Left ventricle myocardium inferior (tissue), 1 donor: ENCODE data around the gene MMP12. TPM values are rescaled to one million over a fixed set of nuclear protein-coding genes. Genes with fewer than 3 reads are reported as not detected.

Experiments used
- DNase-seq: peaks from one replicate; pipeline ENCODE4 v3.0.0-alpha.2; 2020
- H3K27ac ChIP-seq: fragments of 200-600 bp; replicated peaks from 2 replicates; pipeline ENCODE4 v1.8.0; 2021
- H3K27me3 ChIP-seq: fragments of 200-600 bp; 2 replicates; pipeline ENCODE4 v1.8.0; 2021; ENCODE audit warnings: low read depth
- H3K36me3 ChIP-seq: fragments of 200-600 bp; 2 replicates; pipeline ENCODE4 v1.8.0; 2021
- H3K4me1 ChIP-seq: fragments of 200-600 bp; 2 replicates; pipeline ENCODE4 v1.8.0; 2021
- H3K4me3 ChIP-seq: fragments of 200-600 bp; 2 replicates; pipeline ENCODE4 v1.8.0; 2021; ENCODE audit warnings: mild to moderate bottlenecking, moderate library complexity
- H3K9me3 ChIP-seq: fragments of 200-600 bp; replicated peaks from 2 replicates; pipeline ENCODE4 v1.8.0; 2021
- CTCF ChIP-seq: fragments of 200-600 bp; IDR thresholded peaks from 2 replicates; pipeline ENCODE4 v1.8.0; 2021; ENCODE audit warnings: antibody characterized with exemption, mild to moderate bottlenecking, borderline replicate concordance
- intact Hi-C: fragments of 100-400 bp; cut with micrococcal nuclease; formaldehyde crosslinking; loops from one replicate; pipeline ENCODE4 v1.11.0; 2022
- total RNA-seq: library from RNA; stranded (reverse); fragmentation: NEBNext Ultra II Directional; extraction: Animal tissue kit (Norgen Biotek cat#: 25700); gene quantifications from one replicate; pipeline ENCODE4 v1.2.1, GENCODE V29; 2021
- donor health status: DM: no; HTN: yes; CAD: no; lungs with severe emphysema.

Gene MMP12
- total RNA-seq, 1 donor from 2014 or later: not detected

GRCh38 chr11:102819491-102819890, 55.3 kb downstream of the MMP12 start:
- intact Hi-C loops: no loop called here
- Histone ChIP-seq H3K4me1 (no peaks in the 10 kb centered on the region), H3K27me3 (no peaks in the 10 kb centered on the region), H3K36me3 (no peaks in the 10 kb centered on the region), H3K4me3 (no peak overlapping the region), H3K27ac (no peak overlapping the region), H3K9me3 (peaks cover 26% of the 10 kb centered on the region)
- TF ChIP-seq CTCF: no peak
- no peak for DNase-seq

GRCh38 chr11:102813484-102813883, 61.3 kb downstream of the MMP12 start:
- no peak overlapping the region for H3K4me3 ChIP-seq
- peaks cover 25% of the 10 kb centered on the region for H3K9me3 ChIP-seq
- intact Hi-C loops: no loop called here
- no peak overlapping the region for H3K27ac ChIP-seq
- no peak for DNase-seq
- TF ChIP-seq CTCF: no peak
- no peaks in the 10 kb centered on the region for H3K36me3 ChIP-seq
- H3K27me3 ChIP-seq: no peaks in the 10 kb centered on the region
- no peaks in the 10 kb centered on the region for H3K4me1 ChIP-seq

Other genes starting within 250 kb of the MMP12 start
- not detected for gene MMP20, start 249.7 kb downstream of the MMP12 start, total RNA-seq
- not detected for gene MMP27, start 169.2 kb downstream of the MMP12 start, total RNA-seq
- gene MMP8, start 150.0 kb downstream of the MMP12 start, total RNA-seq: not detected
- not detected for gene MMP10, start 94.4 kb downstream of the MMP12 start, total RNA-seq
- gene MMP1, start 76.8 kb downstream of the MMP12 start, total RNA-seq: not detected
- not detected for gene MMP3, start 31.4 kb downstream of the MMP12 start, total RNA-seq
- not detected for gene MMP13, start 80.8 kb upstream of the MMP12 start, total RNA-seq
- gene DCUN1D5, start 217.2 kb upstream of the MMP12 start, total RNA-seq: 25.8 TPM
- 5.4 TPM for gene DYNC2H1, start 234.4 kb upstream of the MMP12 start, total RNA-seq